GM12878 (cell line): ENCODE measurements around the gene KIF5C. TPM values are rescaled to one million over a fixed set of nuclear protein-coding genes. Genes with fewer than 3 reads are reported as not detected.

Experiments
- ATAC-seq: fragments of 200-7000 bp; cut with Tn5 transposase; 3 replicates; pipeline ENCODE4 v1.9.1; 2020; ENCODE audit warnings: mild to moderate bottlenecking, moderate library complexity
- BruUV-seq: library from RNA; stranded (reverse); fragments of 400-500 nt; replicated peaks from 2 replicates; lab custom pipeline; 2021; lab: Mats Ljungman, UMichigan
- CTCF ChIA-PET: fragments of 300-600 bp; sonication (Branson Sonifier 250); formaldehyde crosslinking; extraction: SDS; loops from one replicate; lab custom pipeline; 2021; ENCODE audit warnings: inconsistent platforms; lab: Yijun Ruan, JAX
- POLR2A ChIA-PET: fragments of 350-600 bp; formaldehyde crosslinking; extraction: SDS; loops from one replicate; lab custom pipeline; 2021; ENCODE audit warnings: inconsistent platforms; lab: Charles Lee
- RAD21 ChIA-PET: fragments of 300-600 bp; sonication (Branson Sonifier 250); formaldehyde crosslinking; loops from one replicate; lab custom pipeline; 2023; ENCODE audit warnings: antibody characterized with exemption; ENCODE audit not compliant: unreplicated experiment; lab: Charles Lee
- SMC1A ChIA-PET: fragments of 300-600 bp; sonication (Branson Sonifier 250); formaldehyde crosslinking; loops from one replicate; lab custom pipeline; 2023; ENCODE audit not compliant: unreplicated experiment, uncharacterized antibody; lab: Charles Lee
- DNase-seq: peaks from one replicate; pipeline ENCODE4 v3.0.0-alpha.2; 2011; ENCODE audit warnings: low read depth, low spot score
- FAIRE-seq: peaks from 3 replicates; lab custom pipeline; 2011; peaks lifted over from hg19 to GRCh38; lab: Jason Lieb, UNC
- H2AFZ ChIP-seq: 2 replicates; pipeline ENCODE4 v1.6.0; 2011; ENCODE audit warnings: low read depth, low read length, control low read depth; ENCODE audit not compliant: control insufficient read depth
- H3K27ac ChIP-seq: 2 replicates; pipeline ENCODE4 v1.5.1; 2011; ENCODE audit warnings: control low read depth; ENCODE audit not compliant: control insufficient read depth, insufficient read depth
- H3K27me3 ChIP-seq, 2 experiments: replicated peaks in 1 of 2; 2 replicates each; pipeline versions ENCODE4 v1.6.0 to v1.6.1; 2011; ENCODE audit warnings: low read length in 1 of 2; ENCODE audit not compliant: control insufficient read depth in 2 of 2, insufficient read depth in 2 of 2
- H3K36me3 ChIP-seq, 2 experiments: 2 replicates each; pipeline ENCODE4 v1.5.1; 2011; ENCODE audit warnings: low read length in 1 of 2; ENCODE audit not compliant: control insufficient read depth in 2 of 2, insufficient read depth in 2 of 2
- H3K4me1 ChIP-seq: 2 replicates; pipeline ENCODE4 v1.6.1; 2011; ENCODE audit warnings: mild to moderate bottlenecking, low read length, moderate library complexity, mixed read lengths; ENCODE audit not compliant: control insufficient read depth, insufficient read depth
- H3K4me2 ChIP-seq: 2 replicates; pipeline ENCODE4 v1.6.0; 2011; ENCODE audit warnings: control low read depth; ENCODE audit not compliant: control insufficient read depth, insufficient read depth
- H3K4me3 ChIP-seq: fragments of 200-600 bp; sonication (generic); 2 replicates; pipeline ENCODE4 v1.5.1; 2016
- H3K79me2 ChIP-seq: 2 replicates; pipeline ENCODE4 v1.6.0; 2011; ENCODE audit warnings: low read length; ENCODE audit not compliant: control insufficient read depth, insufficient read depth
- H3K9ac ChIP-seq: 2 replicates; pipeline ENCODE4 v1.8.0; 2011; ENCODE audit warnings: low read length, control low read depth, mixed read lengths; ENCODE audit not compliant: control insufficient read depth, insufficient read depth
- H3K9me3 ChIP-seq: replicated peaks from 3 replicates; pipeline ENCODE4 v1.5.1; 2011; ENCODE audit warnings: mild to moderate bottlenecking, low read length; ENCODE audit not compliant: control insufficient read depth, insufficient read depth
- H4K20me1 ChIP-seq: 2 replicates; pipeline ENCODE4 v1.6.0; 2011; ENCODE audit not compliant: control insufficient read depth, insufficient read depth
- CBX3 ChIP-seq: fragments of 200-600 bp; sonication (generic); IDR thresholded peaks from 2 replicates; pipeline ENCODE4 v1.6.1; 2016; ENCODE audit warnings: low read depth, borderline replicate concordance
- HSF1 ChIP-seq: fragments of 150-350 bp; IDR thresholded peaks from 2 replicates; pipeline ENCODE4 v1.6.1; 2014; ENCODE audit warnings: mild to moderate bottlenecking, low read depth, low read length
- ZZZ3 ChIP-seq: IDR thresholded peaks from 2 replicates; pipeline ENCODE4 v1.6.1; 2011; ENCODE audit warnings: low read depth; ENCODE audit not compliant: control insufficient read depth, insufficient read length
- WGBS: methylation state at CpG from one replicate; pipeline ENCODE4 v1.1.6; 2016; ENCODE audit warnings: low lambda C conversion rate; ENCODE audit not compliant: insufficient replicate concordance, insufficient coverage; ENCODE audit errors: missing lambda C conversion rate; 5-methylcytosine and 5-hydroxymethylcytosine counted together
- in situ Hi-C: fragments of 300-500 bp; cut with MboI; formaldehyde crosslinking; loops from 9 replicates; pipeline ENCODE4 v1.14.3; 2018; ENCODE audit warnings: mixed read lengths
- intact Hi-C: fragments of 100-400 bp; cut with micrococcal nuclease; formaldehyde crosslinking; loops from one replicate; pipeline ENCODE4 v1.14.2; 2022; ENCODE audit not compliant: unreplicated experiment
- polyA plus RNA-seq, 11 experiments: library from polyadenylated mRNA; depleted of rRNA in 4 of 11; unstranded in 6 of 11; stranded (reverse) in 5 of 11; fragments of >200 nt; fragmentation: Nextera tagmentation in 4 of 11; fragmentation: Illumina TruSeq in 1 of 11; extraction: Ambion mirVana in 4 of 11; extraction: Trizol in 1 of 11; gene quantifications; 1 replicate in 1 of 11; 2 replicates in 10 of 11; pipeline versions ENCODE4 v1.2.1 to v1.2.3, GENCODE V29; 2011 to 2016; ENCODE audit warnings: inconsistent platforms in 2 of 11, missing spikeins in 2 of 11, low read depth in 1 of 11
- total RNA-seq, 4 experiments: library from RNA; depleted of rRNA in 3 of 4; stranded (reverse); fragments of >200 nt in 3 of 4; fragmentation: Illumina TruSeq in 1 of 4; extraction: Trizol in 1 of 4; gene quantifications; 2 replicates each; pipeline versions ENCODE4 v1.2.1 to v1.2.3, GENCODE V29; 2013 to 2021
- TF ChIP-seq, protein P1 (sequence below): fragments of 450-650 bp; IDR thresholded peaks from 2 replicates; pipeline ENCODE4 v1.6.1; 2017; ENCODE audit warnings: low read depth, mild to moderate bottlenecking, moderate library complexity

The KIF5C gene
- total and polyA plus RNA-seq, 10 of the 15 experiments (the other 5 are each of a cell fraction or from before 2014, with no cell fraction given), result 0.08 to 0.49 (median 0.24) TPM

- TF ChIP-seq CBX3 (no peak), HSF1 (no peak), ZZZ3 (no peak)
- TF ChIP-seq, protein P1, sequence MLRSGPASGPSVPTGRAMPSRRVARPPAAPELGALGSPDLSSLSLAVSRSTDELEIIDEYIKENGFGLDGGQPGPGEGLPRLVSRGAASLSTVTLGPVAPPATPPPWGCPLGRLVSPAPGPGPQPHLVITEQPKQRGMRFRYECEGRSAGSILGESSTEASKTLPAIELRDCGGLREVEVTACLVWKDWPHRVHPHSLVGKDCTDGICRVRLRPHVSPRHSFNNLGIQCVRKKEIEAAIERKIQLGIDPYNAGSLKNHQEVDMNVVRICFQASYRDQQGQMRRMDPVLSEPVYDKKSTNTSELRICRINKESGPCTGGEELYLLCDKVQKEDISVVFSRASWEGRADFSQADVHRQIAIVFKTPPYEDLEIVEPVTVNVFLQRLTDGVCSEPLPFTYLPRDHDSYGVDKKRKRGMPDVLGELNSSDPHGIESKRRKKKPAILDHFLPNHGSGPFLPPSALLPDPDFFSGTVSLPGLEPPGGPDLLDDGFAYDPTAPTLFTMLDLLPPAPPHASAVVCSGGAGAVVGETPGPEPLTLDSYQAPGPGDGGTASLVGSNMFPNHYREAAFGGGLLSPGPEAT, result no peak
- H3K9me3 ChIP-seq, result no peaks in the 10 kb centered on the region
- H4K20me1 ChIP-seq, result no peaks in the 10 kb centered on the region
- H3K27me3 ChIP-seq, result no peaks in the 10 kb centered on the region; a peak in 1 of 4 replicates
- no peaks in the 10 kb centered on the region for H3K36me3 ChIP-seq
- 77% methylated on average over 7 of the region's 7 CpGs for WGBS
- DNase-seq, result no peak
- POLR2A ChIA-PET, result no interaction called here
- RAD21 ChIA-PET, result no interaction called here
- ATAC-seq, result no peak
- H3K79me2 ChIP-seq, result no peaks in the 10 kb centered on the region
- H3K9ac ChIP-seq, result no peak overlapping the region
- intact Hi-C loops (no loop called here), in situ Hi-C loops (no loop called here)
- no peak overlapping the region for H3K27ac ChIP-seq
- FAIRE-seq, result no peak
- no peak overlapping the region for H3K4me3 ChIP-seq
- SMC1A ChIA-PET, result no interaction called here
- CTCF ChIA-PET, result no interaction called here
- no peaks in the 10 kb centered on the region for H3K4me1 ChIP-seq
- no peak overlapping the region for H2AFZ ChIP-seq
- H3K4me2 ChIP-seq, result no peak overlapping the region
- BruUV-seq, result no TSS peak
Measured at GRCh38 chr2:148933456-148933855, 58.4 kb downstream of the KIF5C start.
